H9 (cell line): ENCODE measurements around the gene FKRP. TPM values are rescaled to one million over a fixed set of nuclear protein-coding genes. Genes with fewer than 3 reads are reported as not detected.

Source experiments
- DNase-seq: peaks from one replicate; pipeline ENCODE4 v3.0.0-alpha.2; 2017
- H2AFZ ChIP-seq: one replicate; pipeline ENCODE4 v1.6.1; 2013; ENCODE audit warnings: mild to moderate bottlenecking, low read length, control low read depth, moderate library complexity
- H2AK5ac ChIP-seq: 2 replicates; pipeline ENCODE4 v1.6.1; 2013; ENCODE audit warnings: low read length, control low read depth, mixed read lengths; ENCODE audit not compliant: insufficient read length
- H2BK120ac ChIP-seq: one replicate; pipeline ENCODE4 v1.6.1; 2013; ENCODE audit warnings: low read depth, mild to moderate bottlenecking, low read length, control low read depth, inconsistent platforms; ENCODE audit not compliant: poor library complexity, severe bottlenecking
- H2BK12ac ChIP-seq: 2 replicates; pipeline ENCODE4 v1.6.1; 2013; ENCODE audit warnings: low read length, control low read depth, mixed read lengths, low read depth; ENCODE audit not compliant: insufficient read length
- H2BK15ac ChIP-seq: 2 replicates; pipeline ENCODE4 v1.6.1; 2013; ENCODE audit warnings: low read depth, low read length, control low read depth
- H2BK20ac ChIP-seq: one replicate; pipeline ENCODE4 v1.6.1; 2013; ENCODE audit warnings: low read depth, mild to moderate bottlenecking, low read length, control low read depth, inconsistent platforms; ENCODE audit not compliant: poor library complexity, severe bottlenecking
- H2BK5ac ChIP-seq: 2 replicates; pipeline ENCODE4 v1.6.1; 2013; ENCODE audit warnings: low read length, control low read depth, mixed read lengths; ENCODE audit not compliant: insufficient read length
- H3K14ac ChIP-seq: 2 replicates; pipeline ENCODE4 v1.6.1; 2013; ENCODE audit warnings: low read length, control low read depth; ENCODE audit not compliant: insufficient read depth
- H3K18ac ChIP-seq: 2 replicates; pipeline ENCODE4 v1.6.1; 2013; ENCODE audit warnings: low read depth, mild to moderate bottlenecking, mixed read lengths, low read length, control low read depth; ENCODE audit not compliant: insufficient read length
- H3K23ac ChIP-seq: 2 replicates; pipeline ENCODE4 v1.6.1; 2013; ENCODE audit warnings: low read length, control low read depth, mixed read lengths, low read depth; ENCODE audit not compliant: insufficient read length
- H3K23me2 ChIP-seq: 2 replicates; pipeline ENCODE4 v1.6.1; 2013; ENCODE audit warnings: low read depth, mild to moderate bottlenecking, mixed read lengths, low read length, control low read depth; ENCODE audit not compliant: insufficient read length, poor library complexity, severe bottlenecking
- H3K27ac ChIP-seq: 2 replicates; pipeline ENCODE4 v1.5.1; 2013; ENCODE audit warnings: low read length, control low read depth, mixed read lengths, low read depth; ENCODE audit not compliant: insufficient read length
- H3K27me3 ChIP-seq: 2 replicates; pipeline ENCODE4 v1.6.1; 2013; ENCODE audit warnings: low read length, control low read depth, inconsistent platforms; ENCODE audit not compliant: insufficient read depth
- H3K4ac ChIP-seq: 2 replicates; pipeline ENCODE4 v1.6.1; 2013; ENCODE audit warnings: low read depth, mild to moderate bottlenecking, control low read depth, inconsistent platforms, low read length, moderate library complexity
- H3K4me1 ChIP-seq: 2 replicates; pipeline ENCODE4 v1.6.1; 2013; ENCODE audit warnings: low read length, control low read depth, inconsistent platforms; ENCODE audit not compliant: insufficient read depth
- H3K4me2 ChIP-seq: 2 replicates; pipeline ENCODE4 v1.6.1; 2013; ENCODE audit warnings: low read length, control low read depth, mixed read lengths; ENCODE audit not compliant: insufficient read length, insufficient read depth
- H3K56ac ChIP-seq: 2 replicates; pipeline ENCODE4 v1.6.1; 2013; ENCODE audit warnings: low read depth, mild to moderate bottlenecking, mixed read lengths, low read length, control low read depth; ENCODE audit not compliant: insufficient read length
- H3K79me1 ChIP-seq: 2 replicates; pipeline ENCODE4 v1.6.1; 2013; ENCODE audit warnings: low read depth, mild to moderate bottlenecking, moderate library complexity, low read length, control low read depth, inconsistent platforms; ENCODE audit not compliant: insufficient read depth, poor library complexity, severe bottlenecking
- H3K79me2 ChIP-seq: 2 replicates; pipeline ENCODE4 v1.6.1; 2013; ENCODE audit warnings: low read length, control low read depth, inconsistent platforms; ENCODE audit not compliant: insufficient read depth
- H3K9ac ChIP-seq: 2 replicates; pipeline ENCODE4 v1.6.1; 2013; ENCODE audit warnings: low read length, control low read depth, mixed read lengths; ENCODE audit not compliant: insufficient read length; ENCODE audit errors: extremely low read depth
- H3K9me3 ChIP-seq: one replicate; pipeline ENCODE4 v1.6.1; 2013; ENCODE audit warnings: low read depth, low read length, inconsistent platforms; ENCODE audit not compliant: control insufficient read depth
- H3T11ph ChIP-seq: one replicate; pipeline ENCODE4 v1.6.1; 2013; ENCODE audit warnings: mild to moderate bottlenecking, low read length, control low read depth, inconsistent platforms
- H4K20me1 ChIP-seq: one replicate; pipeline ENCODE4 v1.6.1; 2013; ENCODE audit not compliant: control insufficient read depth, insufficient read length, insufficient read depth
- H4K5ac ChIP-seq: 2 replicates; pipeline ENCODE4 v1.6.1; 2013; ENCODE audit warnings: low read depth, mild to moderate bottlenecking, mixed read lengths, low read length, control low read depth; ENCODE audit not compliant: insufficient read length
- H4K8ac ChIP-seq: replicated peaks from 2 replicates; pipeline ENCODE4 v1.6.1; 2013; ENCODE audit warnings: low read length, control low read depth, mixed read lengths, low read depth; ENCODE audit not compliant: insufficient read length
- H4K91ac ChIP-seq: 2 replicates; pipeline ENCODE4 v1.6.1; 2013; ENCODE audit warnings: low read depth, mild to moderate bottlenecking, moderate library complexity, mixed read lengths, low read length, control low read depth; ENCODE audit not compliant: insufficient read length
- H3K27ac Mint-ChIP-seq, 3 experiments: 2 replicates in 2 of 3; 3 replicates in 1 of 3; pipeline ENCODE4 v1.8.0; 2020 to 2021; ENCODE audit warnings: mixed read lengths in 3 of 3, mild to moderate bottlenecking in 1 of 3, moderate library complexity in 1 of 3
- H3K27me3 Mint-ChIP-seq: 2 replicates; pipeline ENCODE4 v1.8.0; 2021; ENCODE audit warnings: low read depth, mild to moderate bottlenecking, moderate library complexity, mixed read lengths
- H3K36me3 Mint-ChIP-seq, 3 experiments: 2 replicates in 2 of 3; 3 replicates in 1 of 3; pipeline ENCODE4 v1.8.0; 2020 to 2021; ENCODE audit warnings: low read depth in 3 of 3, mixed read lengths in 3 of 3; ENCODE audit not compliant: insufficient read depth in 1 of 3
- H3K4me1 Mint-ChIP-seq, 2 experiments: 2 replicates each; pipeline ENCODE4 v1.8.0; 2020; ENCODE audit warnings: mixed read lengths in 2 of 2
- H3K4me3 Mint-ChIP-seq, 2 experiments: 2 replicates in 1 of 2; 3 replicates in 1 of 2; pipeline ENCODE4 v1.8.0; 2020 to 2021; ENCODE audit warnings: mild to moderate bottlenecking in 2 of 2, mixed read lengths in 2 of 2, moderate library complexity in 1 of 2
- H3K9me3 Mint-ChIP-seq, 2 experiments: 2 replicates in 1 of 2; 3 replicates in 1 of 2; pipeline ENCODE4 v1.8.0; 2020; ENCODE audit warnings: mild to moderate bottlenecking in 2 of 2, mixed read lengths in 2 of 2, moderate library complexity in 1 of 2
- CTCF ChIP-seq: fragments of 200-600 bp; sonication (generic); conservative IDR thresholded peaks from 3 replicates; pipeline ENCODE4 v1.8.0; 2021; ENCODE audit warnings: antibody characterized with exemption, mild to moderate bottlenecking
- WGBS: extraction: QIAGEN DNeasy Blood & Tissue Kit; methylation state at CpG from one replicate; pipeline ENCODE4 v1.1.7; 2013; ENCODE audit warnings: missing lambda C conversion rate, low lambda C conversion rate, mixed read lengths; ENCODE audit not compliant: insufficient read length; ENCODE audit errors: extremely low coverage; 5-methylcytosine and 5-hydroxymethylcytosine counted together
- total RNA-seq: library from RNA; stranded (reverse); gene quantifications from 2 replicates; pipeline ENCODE4 v1.2.1, GENCODE V29; 2021

The FKRP gene
- total RNA-seq, 1 experiment from 2014 or later, result 42.2 TPM

- no peak overlapping the region for H4K5ac ChIP-seq
- peak overlapping the region; percentile 28 for H2BK120ac ChIP-seq
- Mint-ChIP-seq H3K36me3 (peaks cover 13 to 25% (median 19%) of the 10 kb centered on the region in 3 experiments), H3K27ac (no peak overlapping the region; a peak in 1 of 7 replicates), H3K4me1 (peaks cover 14 to 26% of the 10 kb centered on the region in 2 experiments), H3K27me3 (peaks cover 18% of the 10 kb centered on the region), H3K4me3 (peak overlapping the region in 1 of 2 experiments; percentile 42; a peak in 2 of 5 replicates), H3K9me3 (no peaks in the 10 kb centered on the region; a peak in 1 of 5 replicates)
- no peak overlapping the region for H2BK5ac ChIP-seq
- peak overlapping the region; percentile 43 for H2AK5ac ChIP-seq
- no peak overlapping the region for H2BK20ac ChIP-seq
- H3K14ac ChIP-seq, result no peak overlapping the region
- no peaks in the 10 kb centered on the region for H3K9me3 ChIP-seq
- H2BK12ac ChIP-seq, result no peak overlapping the region
- H3K79me2 ChIP-seq, result peaks cover 28% of the 10 kb centered on the region; the same call in 1 of the 2 replicates
- H3K18ac ChIP-seq, result peak overlapping the region; percentile 17
- no peak overlapping the region for H4K91ac ChIP-seq
- no peaks in the 10 kb centered on the region for H3K79me1 ChIP-seq
- no peak overlapping the region for H3K9ac ChIP-seq
- H2BK15ac ChIP-seq, result no peak overlapping the region
- no peak overlapping the region for H3K4ac ChIP-seq
- H3K56ac ChIP-seq, result no peak overlapping the region
- TF ChIP-seq CTCF, result no peak
- H3K4me1 ChIP-seq, result peaks cover 5% of the 10 kb centered on the region; the same call in 1 of the 2 replicates
- H3K4me2 ChIP-seq, result no peak overlapping the region
- DNase-seq, result no peak
- peaks cover 19% of the 10 kb centered on the region for H3K23me2 ChIP-seq
- no peak overlapping the region for H3K27ac ChIP-seq
- H3T11ph ChIP-seq, result no peak overlapping the region
- H2AFZ ChIP-seq, result no peak overlapping the region
- peaks cover 4% of the 10 kb centered on the region for H4K20me1 ChIP-seq
- no peaks in the 10 kb centered on the region; the same call in 1 of the 2 replicates for H3K27me3 ChIP-seq
- no peak overlapping the region for H3K23ac ChIP-seq
- WGBS, result no CpG with 5 or more reads among the region's 8 CpGs
- H4K8ac ChIP-seq, result no peak overlapping the region
These were observed 43.5 kb downstream of the FKRP start for GRCh38 chr19:46789371-46789770.
